Right ventricle myocardium superior (tissue), 1 donor: ENCODE data around the gene SEZ6L. TPM values are rescaled to one million over a fixed set of nuclear protein-coding genes. Genes with fewer than 3 reads are reported as not detected.

Experiments used
- ATAC-seq: fragments of 200-7000 bp; cut with Tn5 transposase; one replicate; pipeline ENCODE4 v1.9.1; 2020; ENCODE audit warnings: mild to moderate bottlenecking; ENCODE audit not compliant: poor library complexity
- DNase-seq: peaks from one replicate; pipeline ENCODE4 v3.0.0-alpha.2; 2020
- intact Hi-C: fragments of 100-400 bp; cut with DNase I; formaldehyde crosslinking; loops from one replicate; pipeline ENCODE4 v1.11.2; 2022
- total RNA-seq: library from RNA; stranded (reverse); fragmentation: NEBNext Ultra II Directional; extraction: Animal tissue kit (Norgen Biotek cat#: 25700); gene quantifications from one replicate; pipeline ENCODE4 v1.2.1, GENCODE V29; 2021
- donor health status: DM: no; HTN: yes; CAD: no; lungs with severe emphysema.

Gene SEZ6L
- total RNA-seq, 1 donor from 2014 or later, result 0.11 TPM

- DNase-seq (peak; percentile 40), ATAC-seq (no peak)
- intact Hi-C loops, result no loop called here
Measured at GRCh38 chr22:26170795-26171580, 1.7 kb downstream of the SEZ6L start.

DNA sequence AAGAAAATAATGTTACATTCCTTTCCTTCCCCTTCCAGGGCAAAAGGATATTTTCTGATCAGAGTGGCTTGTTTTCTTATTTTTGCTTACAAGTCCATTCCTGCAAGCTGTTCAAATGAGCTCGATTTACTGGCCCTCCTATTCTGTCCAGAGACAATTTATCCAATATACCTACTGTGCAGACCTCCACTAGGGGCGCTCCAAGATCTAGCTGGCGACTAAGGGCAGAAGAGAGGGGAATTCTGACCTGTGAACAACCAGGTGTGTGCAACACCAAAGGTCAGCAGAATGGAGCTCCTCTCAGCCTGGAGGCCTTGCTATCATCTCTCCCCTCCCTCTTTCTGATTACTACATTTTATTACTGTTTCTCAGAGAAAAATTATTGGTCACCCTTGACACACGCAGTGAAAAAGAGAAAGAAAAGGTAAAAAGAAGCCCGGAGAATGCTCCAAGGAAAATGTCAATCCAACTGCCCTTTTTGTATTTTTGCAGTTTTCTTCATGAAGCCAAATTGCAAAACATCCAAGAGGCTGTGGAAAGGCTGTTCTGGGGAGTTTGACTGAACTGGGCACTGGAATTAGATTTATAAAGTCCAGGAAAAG, 3.2 kb downstream of the SEZ6L start:
- no peak for DNase-seq
- ATAC-seq, result no peak
- intact Hi-C loops, result no loop called here

- DNase-seq, result no peak
- ATAC-seq, result no peak
- intact Hi-C loops, result no loop called here
Measured at GRCh38 chr22:26174280-26174679, 5.0 kb downstream of the SEZ6L start.

DNA sequence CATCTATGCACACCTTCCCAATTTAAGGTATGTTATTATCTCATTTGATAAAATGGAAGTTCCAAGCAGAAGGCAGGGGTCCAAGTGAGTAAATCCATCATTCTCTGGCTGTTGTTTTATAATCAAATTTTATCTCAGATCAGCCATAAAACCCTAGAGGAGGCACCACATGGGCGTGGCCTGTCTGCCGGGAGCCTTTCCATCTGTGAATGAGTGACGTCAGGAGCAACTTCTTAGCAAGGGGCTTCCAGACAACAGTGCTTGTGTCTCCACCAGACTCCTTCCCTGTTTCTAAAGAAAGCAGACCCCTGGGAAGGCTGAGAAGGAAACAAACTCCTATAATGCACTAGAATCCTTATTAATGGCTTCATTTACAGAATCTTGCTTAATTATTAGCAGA, 13.5 kb downstream of the SEZ6L start:
- DNase-seq (no peak), ATAC-seq (no peak)
- intact Hi-C loops, result no loop called here

DNA sequence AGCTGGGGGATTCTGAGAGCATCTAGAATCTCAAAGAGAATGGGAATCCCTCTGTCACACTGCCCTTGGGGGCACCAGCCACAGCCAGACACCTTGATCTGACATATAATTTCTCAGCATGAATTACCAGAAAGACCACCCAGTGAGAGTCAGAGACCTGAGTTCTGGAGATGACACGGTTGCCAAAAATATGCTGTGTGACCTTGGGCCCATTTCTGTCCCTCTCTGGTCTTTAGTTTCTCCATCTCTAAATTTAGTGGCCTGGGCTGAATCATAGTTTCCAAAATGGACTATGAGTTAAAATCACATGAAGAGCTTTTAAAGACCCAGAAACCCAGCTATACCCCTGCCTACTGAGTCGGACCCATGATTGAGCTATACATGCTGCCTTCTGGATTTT, 15.9 kb downstream of the SEZ6L start:
- intact Hi-C loops, result no loop called here
- ATAC-seq, result no peak

GRCh38 chr22:26188341-26188740, 19.1 kb downstream of the SEZ6L start:
- intact Hi-C loops, result no loop called here
- DNase-seq (no peak), ATAC-seq (no peak)

More for the DNA sequence above, 15.9 kb downstream of the SEZ6L start:
- DNase-seq, result no peak

- intact Hi-C loops, result no loop called here
- no peak for ATAC-seq
- no peak for DNase-seq
Measured at GRCh38 chr22:26194313-26194712, 25.1 kb downstream of the SEZ6L start.

DNA sequence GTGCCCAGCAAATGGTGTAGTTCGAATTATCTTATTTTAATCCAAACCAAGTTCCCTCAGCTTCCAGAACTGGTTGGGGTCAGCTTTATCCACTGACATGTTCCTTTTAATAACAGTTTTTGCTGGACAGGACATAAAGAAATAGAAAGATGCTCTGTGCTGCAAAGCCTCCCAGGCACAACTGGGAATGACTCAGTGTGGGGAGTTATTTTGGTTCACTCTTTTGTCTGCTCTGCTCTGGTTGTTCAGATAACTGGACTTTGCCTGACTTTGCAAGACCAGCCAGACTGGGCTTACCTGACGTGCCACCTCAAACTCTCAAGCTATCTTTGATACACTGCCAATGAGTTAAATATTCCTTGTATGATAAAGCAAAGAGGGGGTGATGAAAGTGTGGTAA, 25.6 kb downstream of the SEZ6L start:
- intact Hi-C loops, result no loop called here
- ATAC-seq, result no peak
- DNase-seq, result no peak

GRCh38 chr22:26196657-26197056, 27.4 kb downstream of the SEZ6L start:
- ATAC-seq (no peak), DNase-seq (no peak)
- intact Hi-C loops, result no loop called here

DNA sequence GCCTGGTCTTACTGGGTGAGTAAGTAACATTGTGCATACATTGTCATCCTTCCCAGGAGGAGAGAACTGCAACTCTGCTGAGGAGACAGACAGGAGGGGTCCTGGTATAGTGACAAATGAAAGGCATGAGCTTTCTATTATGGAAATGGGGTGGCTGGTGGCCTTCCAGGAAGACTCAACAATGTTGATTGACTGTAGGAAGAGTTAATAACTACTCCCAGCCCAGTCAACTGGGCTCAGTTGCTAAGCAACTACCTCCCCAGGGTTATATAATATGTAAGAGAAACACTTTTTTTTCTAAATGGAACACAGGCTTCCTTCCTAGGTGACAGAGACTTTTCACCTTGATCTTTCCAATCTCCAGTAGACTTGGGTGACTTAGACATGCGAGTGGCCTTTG, 28.2 kb downstream of the SEZ6L start:
- intact Hi-C loops, result no loop called here
- DNase-seq (no peak), ATAC-seq (no peak)

DNA sequence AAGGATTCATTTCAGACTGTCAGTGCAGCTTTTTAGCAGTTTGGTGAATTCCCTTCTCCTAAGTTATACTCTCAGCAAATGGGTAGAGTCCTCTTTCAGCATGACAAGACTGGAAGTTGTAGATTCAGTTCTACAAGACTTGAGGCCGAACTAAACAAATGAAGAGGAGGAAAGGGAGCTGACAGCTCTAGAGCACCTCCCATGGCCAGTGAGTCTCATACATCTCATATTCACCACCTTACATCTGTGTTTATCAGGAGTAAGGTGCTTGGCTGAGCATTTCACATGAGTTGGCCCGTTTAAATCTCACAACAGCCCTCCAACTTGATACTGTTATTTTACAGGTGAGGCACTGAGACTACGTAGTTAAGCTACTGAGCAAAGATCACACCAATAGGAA, 30.4 kb downstream of the SEZ6L start:
- DNase-seq, result no peak
- intact Hi-C loops, result no loop called here
- no peak for ATAC-seq

- ATAC-seq (no peak), DNase-seq (no peak)
- intact Hi-C loops, result no loop called here
Measured at GRCh38 chr22:26202280-26202924, 33.1 kb downstream of the SEZ6L start.

DNA sequence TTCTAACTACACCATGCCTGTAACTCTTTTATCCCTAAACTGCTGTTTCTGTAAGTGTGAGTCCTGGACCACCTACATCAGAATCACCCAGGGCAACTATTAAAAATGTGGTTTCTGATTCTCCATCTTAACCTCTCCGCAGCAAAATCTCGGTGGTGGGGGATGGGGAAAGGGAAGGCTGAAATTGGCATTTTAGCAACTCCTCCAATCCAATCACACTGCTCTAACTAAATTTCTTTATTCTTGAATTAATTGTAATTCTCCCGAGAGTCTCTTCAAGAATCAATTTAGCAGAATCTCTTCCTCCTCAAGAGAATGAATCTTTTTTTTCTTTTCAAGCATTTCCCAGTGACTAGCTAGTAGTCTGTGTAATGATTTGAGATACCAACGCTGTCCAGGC, 36.2 kb downstream of the SEZ6L start:
- intact Hi-C loops, result no loop called here
- DNase-seq, result no peak
- ATAC-seq, result no peak

DNA sequence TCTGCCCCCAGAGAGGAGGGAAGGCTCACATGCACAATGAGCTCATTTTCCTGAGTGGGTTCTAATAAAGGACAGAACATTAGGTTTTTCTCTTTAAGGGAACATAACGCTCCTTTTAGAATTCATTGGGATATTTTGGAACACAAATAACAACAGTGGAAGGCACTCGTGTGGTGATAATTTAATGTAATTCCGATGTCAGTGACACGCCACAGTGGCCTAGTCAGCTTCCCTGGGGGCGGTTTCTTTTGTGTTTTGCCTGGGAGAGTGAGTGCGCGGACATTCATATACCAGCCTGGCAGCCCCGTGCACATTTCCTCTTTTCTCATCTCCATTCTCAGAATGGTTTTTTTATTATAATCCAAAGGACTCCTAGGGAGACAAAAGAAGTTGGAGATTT, 41.1 kb downstream of the SEZ6L start:
- intact Hi-C loops, result no loop called here
- no peak for ATAC-seq
- no peak for DNase-seq

DNA sequence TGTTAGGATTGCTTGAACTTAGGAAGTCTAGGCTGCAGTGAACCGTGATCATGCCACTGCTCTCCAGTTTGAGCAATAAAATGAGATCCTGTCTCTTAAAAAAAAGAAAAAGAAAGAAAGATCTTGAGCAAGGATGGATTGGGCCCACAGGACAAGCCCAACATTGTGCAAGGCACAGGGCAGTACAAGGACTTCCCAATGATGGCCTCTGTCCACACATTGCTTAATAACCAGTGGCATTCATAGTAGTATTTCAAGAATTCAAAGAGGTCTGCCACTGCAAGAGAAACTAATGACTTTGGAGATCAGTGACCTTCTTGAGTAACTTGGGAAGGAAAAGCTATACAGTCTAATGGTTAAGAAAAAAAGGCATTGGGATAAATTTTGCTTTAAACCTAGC, 44.6 kb downstream of the SEZ6L start:
- DNase-seq (no peak), ATAC-seq (no peak)
- intact Hi-C loops, result no loop called here

DNA sequence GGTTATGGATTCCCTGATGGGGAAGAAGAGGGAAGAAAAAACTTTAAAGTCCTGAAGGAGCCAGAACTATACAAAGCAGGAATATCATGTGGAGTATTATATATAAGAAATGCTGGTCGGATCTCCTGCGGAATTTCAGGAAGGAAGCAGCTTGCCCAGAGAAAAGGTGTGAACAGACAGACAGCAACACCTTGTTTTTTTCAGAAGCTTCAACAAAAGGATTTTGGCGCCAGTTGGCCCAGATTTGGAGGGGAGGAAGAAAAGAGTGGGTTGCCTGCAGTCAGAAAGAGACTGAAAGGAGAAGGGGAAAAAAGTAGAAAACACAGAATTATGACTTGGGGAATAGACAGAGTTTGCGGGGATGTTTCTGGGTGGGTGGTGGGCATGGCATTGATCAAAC, 45.2 kb downstream of the SEZ6L start:
- no peak for ATAC-seq
- no peak for DNase-seq
- intact Hi-C loops, result no loop called here

DNA sequence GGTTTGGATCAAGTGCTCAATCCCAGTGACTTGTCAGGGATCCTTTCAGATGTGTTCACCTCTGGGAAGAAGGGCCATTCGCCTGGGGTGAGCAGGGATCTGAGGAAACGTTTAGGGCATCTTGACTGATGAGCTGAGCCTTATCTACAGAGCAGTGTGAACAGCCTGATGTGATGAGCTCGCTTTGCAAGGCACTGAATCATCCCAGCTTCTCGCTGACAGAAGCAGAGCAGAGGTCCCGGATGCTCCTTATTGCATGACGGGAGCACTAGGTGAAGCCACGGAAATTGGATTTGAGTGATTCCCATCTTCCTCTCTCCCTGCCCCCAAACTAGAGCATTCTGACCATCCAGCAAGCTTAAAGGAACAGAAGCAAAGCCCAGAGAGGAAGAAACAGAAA, 46.5 kb downstream of the SEZ6L start:
- no peak for ATAC-seq
- DNase-seq, result no peak
- intact Hi-C loops, result no loop called here

GRCh38 chr22:26225207-26225606, 55.9 kb downstream of the SEZ6L start:
- ATAC-seq (no peak), DNase-seq (no peak)
- intact Hi-C loops, result no loop called here

- intact Hi-C loops, result no loop called here
- no peak for DNase-seq
- ATAC-seq, result no peak
Measured at GRCh38 chr22:26226538-26227297, 57.5 kb downstream of the SEZ6L start.

DNA sequence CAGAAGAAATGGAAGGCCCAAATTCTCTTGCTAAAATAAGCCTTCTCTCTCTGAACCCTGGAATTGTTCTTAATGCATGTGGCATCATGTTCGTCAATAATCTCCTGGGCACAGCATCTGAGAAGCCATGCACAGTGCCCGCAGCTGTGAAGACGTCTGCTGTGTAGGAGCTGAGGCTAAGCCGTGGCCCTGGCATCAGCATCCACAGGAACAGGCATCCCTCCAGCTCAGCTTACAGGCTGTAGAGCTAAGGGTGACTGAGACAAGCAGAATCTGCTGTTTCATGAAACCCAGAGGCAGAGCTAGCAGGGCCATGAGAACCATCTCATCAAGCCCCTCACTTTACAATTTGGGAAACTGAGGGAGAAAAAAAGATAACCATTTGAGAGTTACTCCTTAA, 60.6 kb downstream of the SEZ6L start:
- ATAC-seq (no peak), DNase-seq (no peak)
- intact Hi-C loops, result no loop called here
